GM21576 (cell line): ENCODE results near the gene C11orf52.

Experiments
- ATAC-seq: cut with Tn5 transposase; IDR thresholded peaks from one replicate; pipeline ENCODE4 v1.9.1; 2021; ENCODE audit warnings: mild to moderate bottlenecking, moderate library complexity; ENCODE audit not compliant: unreplicated experiment

Gene C11orf52

DNA sequence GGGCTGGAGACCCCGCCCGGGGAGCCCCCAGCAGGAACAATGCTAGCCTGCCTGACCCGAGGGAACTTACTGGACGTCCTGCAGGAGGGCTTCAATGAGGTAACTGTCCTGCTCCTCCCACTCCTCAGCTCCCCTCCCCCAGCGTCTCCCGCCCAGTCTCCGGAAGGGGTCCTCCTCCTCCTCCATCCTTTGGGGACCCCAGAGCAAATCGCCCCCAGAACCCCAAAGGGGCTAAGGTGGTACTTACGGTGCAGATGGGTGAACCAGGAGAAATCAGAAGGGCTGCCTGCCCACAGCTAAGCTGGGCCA, 18.7 kb downstream of the C11orf52 start:
- ATAC-seq: no peak

- ATAC-seq: no peak
Observed at GRCh38 chr11:111937844-111938243, 19.1 kb downstream of the C11orf52 start.

GRCh38 chr11:111938687-111939160, 20.0 kb downstream of the C11orf52 start:
- ATAC-seq: peak; percentile 77

DNA sequence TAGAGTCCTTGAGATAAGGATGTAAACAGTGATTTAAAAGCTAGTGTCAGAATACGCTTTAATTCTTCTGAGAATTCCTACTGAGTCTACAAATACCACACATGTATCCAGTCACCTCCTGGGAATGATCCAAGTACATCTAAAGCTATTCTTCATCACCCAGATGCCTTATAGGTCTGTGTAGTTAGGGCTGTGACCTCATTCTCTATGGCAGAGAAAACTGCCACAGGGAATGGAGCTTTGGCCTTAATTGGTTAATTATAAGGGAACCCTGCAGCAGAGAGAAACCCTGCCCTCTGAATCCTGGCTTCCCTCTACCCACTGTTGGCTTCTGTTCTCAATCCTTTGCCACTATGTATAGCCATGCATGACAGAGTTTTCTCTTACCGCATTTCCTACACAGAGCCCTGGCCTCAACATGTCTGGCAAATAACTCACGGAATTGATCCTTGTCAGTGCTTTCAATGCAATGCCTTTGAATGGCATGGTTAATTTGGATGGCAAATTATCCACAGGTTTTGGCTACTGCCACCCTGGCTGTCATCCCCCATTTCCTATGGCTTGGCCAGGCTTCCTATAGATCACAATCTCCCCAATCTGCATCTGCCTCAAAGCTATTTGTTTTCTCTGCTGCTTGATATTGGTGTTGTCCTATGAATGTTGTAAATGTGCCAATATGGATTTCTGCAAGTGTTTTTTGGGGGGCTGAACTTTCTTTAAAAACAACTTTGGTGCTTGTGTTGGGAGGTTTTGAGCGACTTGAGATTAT, 21.3 kb downstream of the C11orf52 start:
- ATAC-seq: no peak

GRCh38 chr11:111941963-111942362, 23.2 kb downstream of the C11orf52 start:
- ATAC-seq: no peak

DNA sequence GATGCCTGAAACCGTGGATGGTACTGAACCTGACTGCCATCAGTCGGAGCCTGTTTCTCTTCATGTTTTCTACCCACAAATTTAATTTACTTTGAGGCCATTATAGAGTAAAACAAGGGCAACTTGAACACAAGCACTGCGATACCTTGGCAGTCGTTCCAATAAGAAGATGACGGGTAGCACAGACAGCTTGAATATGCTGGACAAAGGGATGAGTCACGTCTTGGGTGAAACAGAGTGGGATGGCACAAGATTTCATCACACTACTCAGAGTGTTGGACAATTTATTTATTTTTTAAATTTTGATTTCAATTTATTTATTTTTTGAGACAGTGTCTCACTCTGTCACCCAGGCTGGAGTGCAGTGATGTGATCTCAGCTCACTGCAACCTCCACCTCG, 24.1 kb downstream of the C11orf52 start:
- ATAC-seq: no peak

- ATAC-seq: no peak
Observed at GRCh38 chr11:111944139-111944538, 25.4 kb downstream of the C11orf52 start.

DNA sequence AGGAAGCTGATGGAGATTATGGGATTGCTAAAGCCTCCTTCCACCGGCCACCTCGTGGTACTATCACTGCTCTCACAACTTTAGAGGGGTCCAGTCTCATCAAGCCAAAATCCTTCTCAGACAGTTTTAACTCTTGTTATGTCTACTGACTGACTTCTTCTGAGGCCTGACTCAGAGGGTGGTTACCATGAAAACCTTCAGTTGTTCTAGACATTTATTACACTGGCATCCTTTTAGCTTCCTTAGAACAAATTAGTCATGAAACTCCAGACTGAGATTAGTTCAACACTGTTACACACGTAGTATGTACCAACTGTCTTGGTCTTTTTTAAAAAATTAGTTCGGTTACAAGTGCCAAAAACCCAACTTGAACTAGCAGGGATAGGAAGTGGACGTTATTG, 25.9 kb downstream of the C11orf52 start:
- no peak for ATAC-seq

DNA sequence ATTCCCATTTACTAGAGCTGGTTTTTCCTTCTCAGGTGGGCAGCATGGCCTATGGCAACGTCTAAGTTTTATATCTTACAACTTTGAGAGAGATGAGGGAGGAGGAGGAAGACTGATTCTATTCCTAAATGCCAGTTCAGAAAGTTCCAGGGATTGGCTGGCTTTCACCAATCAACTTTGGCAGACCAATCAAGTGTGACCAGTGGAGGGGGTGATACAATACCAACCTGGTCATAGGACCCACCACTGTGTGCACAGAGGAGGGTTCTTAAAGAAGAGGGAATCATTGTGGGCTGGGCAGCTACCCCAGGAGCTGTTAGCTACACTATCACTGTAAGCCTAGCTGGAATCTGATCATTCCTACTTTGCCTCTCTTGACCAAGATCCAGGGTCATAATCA, 26.5 kb downstream of the C11orf52 start:
- ATAC-seq: no peak

GRCh38 chr11:111946499-111946898, 27.8 kb downstream of the C11orf52 start:
- ATAC-seq: no peak

GRCh38 chr11:111947143-111947542, 28.4 kb downstream of the C11orf52 start:
- no peak for ATAC-seq

- ATAC-seq: no peak
Observed at GRCh38 chr11:111949519-111950426, 31.1 kb downstream of the C11orf52 start.

DNA sequence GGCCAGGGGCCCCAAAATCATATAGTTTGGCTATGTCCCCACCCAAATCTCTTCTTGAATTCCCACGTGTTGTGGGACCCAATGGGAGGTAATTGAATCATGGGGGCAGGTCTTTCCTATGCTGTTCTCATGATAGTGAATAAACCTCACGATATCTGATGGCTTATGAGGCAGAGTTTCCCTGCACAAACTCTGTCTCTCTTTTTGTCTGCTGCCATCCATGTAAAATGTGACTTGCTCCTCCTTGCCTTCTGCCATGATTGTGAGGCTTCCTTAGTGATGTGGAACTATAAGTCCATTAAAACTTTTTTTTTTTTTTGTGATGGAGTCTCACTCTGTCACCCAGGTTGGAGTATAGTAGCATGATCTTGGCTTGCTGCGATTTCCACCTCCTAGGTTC, 32.9 kb downstream of the C11orf52 start:
- no peak for ATAC-seq

- ATAC-seq: no peak
Observed at GRCh38 chr11:111954154-111954553, 35.4 kb downstream of the C11orf52 start.

DNA sequence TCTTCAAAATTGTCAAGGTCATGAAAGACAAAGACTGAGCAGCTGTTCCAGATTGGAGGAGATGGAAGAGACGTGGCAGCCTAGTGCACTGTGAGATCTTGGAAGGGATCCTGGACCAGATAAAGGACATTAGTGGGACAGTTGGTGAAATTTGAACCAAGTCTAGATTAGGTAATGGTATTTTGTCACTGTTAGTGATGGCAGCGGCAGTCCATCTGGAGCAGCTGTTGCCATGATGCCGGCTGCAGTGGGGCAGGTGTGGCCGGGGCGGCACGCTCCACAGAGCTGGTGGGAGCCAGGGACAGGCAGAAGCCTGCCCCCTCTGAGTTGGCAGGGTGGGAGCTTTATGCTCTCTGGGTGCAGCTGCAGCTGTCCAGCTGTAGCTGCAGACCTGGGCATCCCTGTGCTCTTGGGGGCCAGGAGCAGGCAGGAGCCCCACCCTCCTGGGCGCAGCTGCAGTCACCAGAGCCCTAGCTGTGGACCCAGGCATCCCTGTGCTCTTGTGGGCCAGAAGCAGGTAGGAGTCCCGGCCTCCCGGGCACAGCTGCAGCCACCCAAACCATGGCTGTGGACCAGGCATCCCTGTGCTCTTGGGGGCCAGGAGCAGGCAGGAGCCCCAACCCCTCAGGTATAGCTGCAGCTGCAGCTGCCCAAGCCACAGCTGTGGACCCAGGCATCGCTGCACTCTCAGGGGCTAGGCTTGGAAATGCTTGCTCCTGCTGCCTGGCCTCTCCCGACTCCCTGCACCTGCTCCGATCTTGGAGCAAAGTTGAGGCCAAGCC, 39.1 kb downstream of the C11orf52 start:
- ATAC-seq: no peak

DNA sequence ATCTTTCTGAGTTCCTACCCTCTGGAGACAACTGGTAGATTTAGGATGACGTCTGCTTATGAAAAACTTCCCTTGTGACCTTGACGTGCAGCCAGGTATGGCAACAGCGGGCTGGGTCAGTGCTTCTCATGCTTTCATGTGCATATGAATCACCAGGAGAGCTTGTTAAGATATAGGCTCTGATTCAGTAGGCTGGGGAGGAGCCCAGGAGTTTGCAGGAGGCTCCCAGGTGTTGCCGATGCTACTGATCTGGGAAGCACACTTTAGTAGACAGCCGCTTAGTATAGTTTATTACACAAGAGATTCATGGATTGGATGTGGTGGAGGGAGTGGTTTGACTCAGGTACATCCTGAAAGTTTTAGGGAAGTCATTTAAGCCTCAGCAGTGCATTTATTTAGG, 42.2 kb downstream of the C11orf52 start:
- ATAC-seq: no peak

DNA sequence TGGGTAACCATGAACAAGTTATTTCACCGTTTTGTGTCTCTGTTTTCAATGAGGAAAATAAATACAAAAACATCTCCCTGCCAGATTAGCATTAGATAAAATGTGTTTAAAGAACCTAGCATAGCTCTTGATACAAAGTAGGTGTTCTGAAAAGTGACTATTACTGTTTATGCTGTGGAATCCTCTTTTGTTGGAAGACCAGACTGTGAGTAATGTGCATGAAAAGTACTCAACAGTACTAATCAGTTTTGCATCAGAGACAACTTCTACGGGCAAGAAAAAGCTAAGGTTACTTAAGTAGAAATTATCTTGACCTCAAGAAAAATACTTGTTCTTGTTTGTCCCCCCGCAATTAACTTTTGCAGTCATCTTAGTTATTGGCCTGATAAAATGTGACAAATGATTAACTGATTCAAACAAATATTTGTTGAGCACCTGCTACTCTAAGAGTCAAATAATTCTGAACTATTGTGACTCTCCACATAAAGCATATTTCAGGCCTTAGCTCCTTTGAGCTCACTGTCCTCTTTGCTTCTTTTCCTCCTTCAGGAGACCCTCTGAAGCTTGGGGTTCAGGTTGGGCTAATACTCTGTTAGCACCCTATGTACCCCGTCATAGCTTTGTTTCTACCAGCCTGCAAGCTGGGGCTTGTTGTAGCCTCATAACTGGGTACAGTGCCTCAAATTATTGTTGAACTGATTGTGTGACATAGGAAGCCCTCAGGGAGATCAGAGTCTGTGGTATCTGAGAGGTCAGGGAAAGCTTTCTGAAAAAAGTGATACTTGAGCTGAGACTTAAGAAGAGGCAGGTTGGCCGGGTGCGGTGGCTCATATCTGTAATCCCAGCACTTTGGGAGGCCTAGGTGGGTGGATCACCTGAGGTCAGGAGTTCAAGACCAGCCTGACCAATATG, 42.9 kb downstream of the C11orf52 start:
- ATAC-seq: no peak

DNA sequence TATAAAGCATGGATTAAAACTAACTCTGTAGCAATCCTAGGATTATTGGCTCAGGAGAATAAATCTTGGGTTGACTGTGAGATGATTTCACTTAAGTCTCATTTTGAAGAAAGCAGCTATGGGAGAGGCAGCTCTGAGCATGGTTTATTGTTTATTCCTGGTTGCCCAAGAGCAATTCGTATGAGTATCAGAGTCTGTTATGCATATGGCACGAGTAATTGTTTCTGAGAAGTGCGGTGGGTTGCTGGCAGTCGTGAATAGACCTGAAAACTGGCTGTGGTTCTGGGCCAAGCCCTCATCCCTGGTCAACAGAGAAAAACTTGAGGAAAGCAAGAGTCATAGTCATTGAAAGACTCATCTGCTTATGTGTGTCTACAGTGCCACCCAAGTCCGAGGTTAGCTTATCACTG, 45.2 kb downstream of the C11orf52 start:
- no peak for ATAC-seq

DNA sequence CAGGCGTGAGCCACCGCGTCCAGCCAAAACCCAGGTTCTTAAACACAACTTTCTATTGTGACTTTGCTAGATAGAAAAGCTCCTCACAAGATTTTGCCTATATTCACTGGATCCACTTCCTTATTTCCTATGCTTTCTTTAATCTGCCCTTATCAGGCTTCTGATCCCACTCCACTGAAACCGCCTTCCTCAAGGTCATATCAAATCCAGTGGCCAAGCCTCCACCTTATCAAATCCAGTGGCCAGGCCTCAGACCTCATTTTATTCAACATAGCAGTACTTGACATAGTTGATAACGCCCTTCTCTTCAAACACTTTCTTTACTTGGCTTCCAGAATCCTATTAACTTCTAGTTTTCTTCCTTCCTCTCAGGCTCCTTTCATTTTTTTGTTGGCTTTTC, 48.0 kb downstream of the C11orf52 start:
- no peak for ATAC-seq

- no peak for ATAC-seq
Observed at GRCh38 chr11:111967649-111968048, 48.9 kb downstream of the C11orf52 start.
